Activated T-cell treated with anti-CD3 and anti-CD28 coated beads, Interleukin-2, amount 50 U/mL, for 4 hours (primary cell): ENCODE results near the gene ADAMTS4. TPM values are rescaled to one million over a fixed set of nuclear protein-coding genes. Genes with fewer than 3 reads are reported as not detected.

Source experiments
- ATAC-seq, 2 donors: fragments of 200-7000 bp; cut with Tn5 transposase; one replicate each; pipeline ENCODE4 v1.10.0; 2021
- DNase-seq: peaks from one replicate; pipeline ENCODE4 v3.0.0-alpha.2; 2020
- H3K27me3 Mint-ChIP-seq: one replicate; pipeline ENCODE4 v1.8.0; 2021; ENCODE audit warnings: low read depth, mixed read lengths
- H3K36me3 Mint-ChIP-seq: one replicate; pipeline ENCODE4 v1.8.0; 2022; ENCODE audit warnings: mixed read lengths; ENCODE audit not compliant: insufficient read depth
- H3K4me1 Mint-ChIP-seq: one replicate; pipeline ENCODE4 v1.8.0; 2021; ENCODE audit warnings: low read depth, mixed read lengths
- H3K4me3 Mint-ChIP-seq: one replicate; pipeline ENCODE4 v1.8.0; 2021; ENCODE audit warnings: mild to moderate bottlenecking, moderate library complexity, mixed read lengths
- H3K9me3 Mint-ChIP-seq: one replicate; pipeline ENCODE4 v1.8.0; 2021; ENCODE audit warnings: mixed read lengths
- total RNA-seq, 3 donors: library from RNA; stranded (reverse); gene quantifications; one replicate each; pipeline ENCODE4 v1.2.1, GENCODE V29; 2021

The ADAMTS4 gene
- total RNA-seq, 3 donors from 2014 or later: 0.34 to 1.1 (median 0.63) TPM

DNA sequence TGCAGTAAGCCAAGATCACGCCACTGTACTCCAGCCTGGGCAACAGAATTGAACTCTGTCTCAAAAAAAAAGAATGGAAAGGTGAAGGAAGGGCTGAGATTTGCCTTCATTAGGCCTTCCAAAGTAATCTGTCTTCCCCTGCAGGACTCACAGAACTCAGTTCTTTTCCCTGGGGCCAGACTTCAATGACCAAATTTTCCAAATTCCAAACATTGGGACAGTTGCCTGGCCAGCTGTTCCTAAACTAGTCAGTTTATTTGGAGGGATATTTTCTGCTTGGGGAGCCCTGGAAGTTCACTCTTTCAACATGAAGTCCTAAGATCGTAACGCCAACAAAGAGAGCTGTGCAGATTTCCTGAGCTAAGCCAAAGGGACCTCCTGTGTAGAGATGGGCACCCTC, 61.0 kb downstream of the ADAMTS4 start:
- ATAC-seq: no peak
- DNase-seq: no peak
- H3K27me3 Mint-ChIP-seq: no peaks in the 10 kb centered on the region
- H3K4me1 Mint-ChIP-seq: peaks cover 4% of the 10 kb centered on the region
- H3K36me3 Mint-ChIP-seq: no peaks in the 10 kb centered on the region
- no peaks in the 10 kb centered on the region for H3K9me3 Mint-ChIP-seq
- H3K4me3 Mint-ChIP-seq: no peak overlapping the region

Other genes with a start within 250 kb of the ADAMTS4 start
- gene ITLN2, start 244.2 kb downstream of the ADAMTS4 start, total RNA-seq: not detected
- 1 to 10 TPM; 3.9 to 7.6 (median 7.3) TPM for gene F11R, start 177.9 kb downstream of the ADAMTS4 start, total RNA-seq
- 10 to 100 TPM; 20.3 to 67.2 (median 25.6) TPM for gene TSTD1, start 160.1 kb downstream of the ADAMTS4 start, total RNA-seq
- gene USF1, start 153.1 kb downstream of the ADAMTS4 start, total RNA-seq: 10 to 100 TPM; 44.3 to 53.0 (median 44.9) TPM
- 100 to 1,000 TPM; 103 to 128 (median 106) TPM for gene ARHGAP30, start 129.2 kb downstream of the ADAMTS4 start, total RNA-seq
- gene NECTIN4, start 109.5 kb downstream of the ADAMTS4 start, total RNA-seq: under 1 TPM in 1 of 3 donors, not detected in 2; 0.08 TPM
- under 1 TPM in 1 of 3 donors, not detected in 2; 0.43 TPM for gene KLHDC9, start 100.7 kb downstream of the ADAMTS4 start, total RNA-seq
- 100 to 1,000 TPM; 231 to 238 (median 235) TPM for gene PFDN2, start 81.0 kb downstream of the ADAMTS4 start, total RNA-seq
- gene NIT1, start 80.9 kb downstream of the ADAMTS4 start, total RNA-seq: 10 to 100 TPM; 41.4 to 51.8 (median 42.2) TPM
- gene DEDD, start 66.4 kb downstream of the ADAMTS4 start, total RNA-seq: 10 to 100 TPM; 50.7 to 56.7 (median 51.2) TPM
- gene UFC1, start 45.1 kb downstream of the ADAMTS4 start, total RNA-seq: 10 to 100 TPM; 87.5 to 98.8 (median 92.8) TPM
- gene USP21, start 39.6 kb downstream of the ADAMTS4 start, total RNA-seq: 10 to 100 TPM; 25.0 to 28.3 (median 27.4) TPM
- gene PPOX, start 32.6 kb downstream of the ADAMTS4 start, total RNA-seq: 10 to 100 TPM; 10.0 to 13.8 (median 12.8) TPM
- 10 to 100 TPM; 73.9 to 76.3 (median 75.9) TPM for gene B4GALT3, start 21.5 kb downstream of the ADAMTS4 start, total RNA-seq
- 10 to 100 TPM; 70.7 to 80.5 (median 73.2) TPM for gene NDUFS2, start 3.3 kb upstream of the ADAMTS4 start, total RNA-seq
- gene FCER1G, start 16.2 kb upstream of the ADAMTS4 start, total RNA-seq: 1 to 10 TPM in 1 of 3 donors, under 1 TPM in 1, not detected in 1; 0.83 to 1.4 TPM
- gene APOA2, start 24.6 kb upstream of the ADAMTS4 start, total RNA-seq: 1 to 10 TPM; 1.1 to 2.0 (median 2.0) TPM
- 10 to 100 TPM; 23.8 to 29.8 (median 25.5) TPM for gene TOMM40L, start 27.0 kb upstream of the ADAMTS4 start, total RNA-seq
- gene NR1I3, start 39.1 kb upstream of the ADAMTS4 start, total RNA-seq: under 1 TPM in 1 of 3 donors, not detected in 2; 0.46 TPM
- gene PCP4L1, start 59.7 kb upstream of the ADAMTS4 start, total RNA-seq: not detected
- gene MPZ, start 110.9 kb upstream of the ADAMTS4 start, total RNA-seq: 1 to 10 TPM in 2 of 3 donors, under 1 TPM in 1; 0.83 to 2.0 (median 1.1) TPM
- 100 to 1,000 TPM; 179 to 202 (median 186) TPM for gene SDHC, start 115.3 kb upstream of the ADAMTS4 start, total RNA-seq
- not detected for gene CFAP126, start 168.8 kb upstream of the ADAMTS4 start, total RNA-seq